GM19468 (cell line): ENCODE data around the gene CAMTA1.

Source experiments
- ATAC-seq: cut with Tn5 transposase; IDR thresholded peaks from one replicate; pipeline ENCODE4 v1.9.1; 2021; ENCODE audit warnings: mild to moderate bottlenecking, moderate library complexity, moderate number of reproducible peaks; ENCODE audit not compliant: unreplicated experiment; ENCODE audit errors: extremely low read depth

The CAMTA1 gene

GRCh38 chr1:7232441-7233236 is 447.4 kb downstream of the CAMTA1 start:
- ATAC-seq = no peak

- ATAC-seq = no peak
Observed at GRCh38 chr1:7233237-7233540, 447.9 kb downstream of the CAMTA1 start.

GRCh38 chr1:7233646-7234470 is 448.6 kb downstream of the CAMTA1 start:
- ATAC-seq = no peak

GRCh38 chr1:7234471-7234755 is 449.2 kb downstream of the CAMTA1 start:
- no peak for ATAC-seq

- ATAC-seq = no peak
Observed at GRCh38 chr1:7235871-7236517, 450.7 kb downstream of the CAMTA1 start.

- no peak for ATAC-seq
Observed at GRCh38 chr1:7236844-7237515, 451.7 kb downstream of the CAMTA1 start.

- ATAC-seq = no peak
Observed at GRCh38 chr1:7247158-7247557, 461.9 kb downstream of the CAMTA1 start.

- no peak for ATAC-seq
Observed at GRCh38 chr1:7247791-7248548, 462.7 kb downstream of the CAMTA1 start.

- no peak for ATAC-seq
Observed at GRCh38 chr1:7248549-7249199, 463.4 kb downstream of the CAMTA1 start.

- ATAC-seq = no peak
Observed at GRCh38 chr1:7249516-7249915, 464.3 kb downstream of the CAMTA1 start.

GRCh38 chr1:7250176-7250575 is 464.9 kb downstream of the CAMTA1 start:
- no peak for ATAC-seq

- no peak for ATAC-seq
Observed at GRCh38 chr1:7250597-7251453, 465.6 kb downstream of the CAMTA1 start.

- no peak for ATAC-seq
Observed at GRCh38 chr1:7251454-7251800, 466.2 kb downstream of the CAMTA1 start.

- ATAC-seq = no peak
Observed at GRCh38 chr1:7252411-7253117, 467.3 kb downstream of the CAMTA1 start.

- ATAC-seq = no peak
Observed at GRCh38 chr1:7253118-7253480, 467.8 kb downstream of the CAMTA1 start.

GRCh38 chr1:7253988-7254587 is 468.8 kb downstream of the CAMTA1 start:
- ATAC-seq = no peak

- no peak for ATAC-seq
Observed at GRCh38 chr1:7255303-7256058, 470.2 kb downstream of the CAMTA1 start.
